Measurements from ENCODE around the gene RCOR1.

GRCh38 chr14:102734436-102734835 is 142.0 kb downstream of the RCOR1 start:
- no peak for TF ChIP-seq REST (IDR thresholded peaks at IDR 0.05; ENCODE audit: insufficient read depth in 1 of 2, low read depth in 2 of 2, low read length in 2 of 2)
- TF ChIP-seq TAF1 (IDR thresholded peaks at IDR 0.05; ENCODE audit: borderline replicate concordance, insufficient read depth, low read length), result no peak
- no peak for TF ChIP-seq POLR2AphosphoS5 (IDR thresholded peaks at IDR 0.05; ENCODE audit: low read depth, low read length)
- TF ChIP-seq FOXP2 (optimal IDR thresholded peaks at IDR 0.05; ENCODE audit: borderline replicate concordance, extremely low read depth, extremely low read length, insufficient read depth), result no peak
- TF ChIP-seq SIN3A (IDR thresholded peaks at IDR 0.05; ENCODE audit: borderline replicate concordance, insufficient read depth, low read length), result no peak
